ENCODE data around the gene PDE4A.
A peak's percentile ranks its signal among the peaks of the same experiment; 100 is the strongest.
"Not testable (repeated sequence)": the region's sequence is repeated elsewhere in the genome, so short reads cannot be mapped to it uniquely, and the experiment has no call there.

The PDE4A gene

GRCh38 chr19:10380313-10381102 lies 39.8 kb upstream of the PDE4A start, which contains the start of gene TYK2:
TSS of gene TYK2 (minus strand) at chr19:10380572. CDS start at chr19:10378406, 2,166 bp downstream.
- CTCF ChIA-PET: interaction anchor here (0.8 to 41.8 kb wide), 7 partner anchors 8 to 284 kb away, joined by 3 to 1180 read pairs (median 4); partner anchors contain the start of gene ICAM1
- no peak for TF ChIP-seq CTCF (IDR thresholded peaks at IDR 0.05; ENCODE audit: insufficient read depth, low read length, missing control alignments)
- POLR2A ChIA-PET: interaction anchor here (0.6 to 1.9 kb wide), 10 partner anchors 8 to 214 kb away, joined by 3 to 11 read pairs (median 3); partner anchors contain the start of genes ICAM1 and MRPL4

GRCh38 chr19:10383223-10383499 lies 37.2 kb upstream of the PDE4A start:
- CTCF ChIA-PET: interaction anchor here (6.6 to 41.8 kb wide), 2 partner anchors 9 to 120 kb away, joined by 44 to 1180 read pairs; partner anchors contain the start of gene ICAM1
- POLR2A ChIA-PET: interaction anchor here (0.9 kb wide), 1 partner anchor 114 kb away, joined by 3 read pairs; no protein-coding TSS in a partner anchor
- H3K4me3 ChIP-seq (ENCODE audit: low read depth, low read length); DNase-seq (ENCODE audit: low read depth, low spot score): not testable (repeated sequence)

More at GRCh38 chr19:10380313-10381102, 39.8 kb upstream of the PDE4A start, which contains the start of gene TYK2:
- peak; percentile 82 for DNase-seq (ENCODE audit: low read depth, low spot score)
- peak within 1 kb of the TSS; percentile 96 for H3K4me3 ChIP-seq (ENCODE audit: low read depth, low read length)

GRCh38 chr19:10384580-10384979 lies 35.8 kb upstream of the PDE4A start:
- ChIA-PET CTCF (interaction anchor here (1.5 to 41.8 kb wide), 2 partner anchors 122 to 454 kb away, joined by 6 to 1180 read pairs; partner anchors contain the start of gene ICAM1), POLR2A (no interaction called here)
- H3K4me3 ChIP-seq (ENCODE audit: low read depth, low read length): no peak overlapping the region
- no peak for TF ChIP-seq CTCF (IDR thresholded peaks at IDR 0.05; ENCODE audit: insufficient read depth, low read length, missing control alignments)
- DNase-seq (ENCODE audit: low read depth, low spot score): no peak

- DNase-seq (ENCODE audit: low read depth, low spot score): no peak
- ChIA-PET CTCF (interaction anchor here (0.6 to 41.8 kb wide), 35 partner anchors 9 to 462 kb away, joined by 3 to 1180 read pairs (median 4); partner anchors contain the start of genes EIF3G, FDX2, ICAM1 and RAVER1), POLR2A (interaction anchor here (0.6 to 2.8 kb wide), 5 partner anchors 9 to 132 kb away, joined by 3 to 12 read pairs (median 3); partner anchors contain the start of genes CDC37, ICAM1, ICAM5 and TYK2)
- H3K4me3 ChIP-seq (ENCODE audit: low read depth, low read length): no peak overlapping the region
- TF ChIP-seq CTCF (IDR thresholded peaks at IDR 0.05; ENCODE audit: insufficient read depth, low read length, missing control alignments): peak; percentile 84
Observed at GRCh38 chr19:10388957-10389356, 31.4 kb upstream of the PDE4A start.

GRCh38 chr19:10389863-10390262 lies 30.5 kb upstream of the PDE4A start:
- POLR2A ChIA-PET: no interaction called here
- no peak overlapping the region for H3K4me3 ChIP-seq (ENCODE audit: low read depth, low read length)
- DNase-seq (ENCODE audit: low read depth, low spot score): no peak
- no peak for TF ChIP-seq CTCF (IDR thresholded peaks at IDR 0.05; ENCODE audit: insufficient read depth, low read length, missing control alignments)
- CTCF ChIA-PET: interaction anchor here (0.7 to 41.8 kb wide), 17 partner anchors 9 to 459 kb away, joined by 3 to 1180 read pairs (median 8); partner anchors contain the start of genes CDC37, ICAM1, RAVER1 and TYK2

GRCh38 chr19:10390652-10391286 lies 29.6 kb upstream of the PDE4A start:
- ChIA-PET POLR2A (interaction anchor here (1.0 to 1.4 kb wide), 2 partner anchors 9 to 121 kb away, joined by 3 to 6 read pairs; no protein-coding TSS in a partner anchor), CTCF (interaction anchor here (0.6 to 41.8 kb wide), 26 partner anchors 10 to 464 kb away, joined by 3 to 1180 read pairs (median 4); partner anchors contain the start of genes CDC37, ICAM1, ICAM5 and TYK2)
- H3K4me3 ChIP-seq (ENCODE audit: low read depth, low read length): no peak overlapping the region
- TF ChIP-seq CTCF (IDR thresholded peaks at IDR 0.05; ENCODE audit: insufficient read depth, low read length, missing control alignments): peak; percentile 80
- no peak for DNase-seq (ENCODE audit: low read depth, low spot score)

Data from AG04449 (cell line).